ENCODE results near the gene SP140L. TPM values are rescaled to one million over a fixed set of nuclear protein-coding genes. Genes with fewer than 3 reads are reported as not detected.

SP140L gene
- total and polyA plus RNA-seq, 2 donors (not counting 1 experiment from before 2014, with no cell fraction given) = 94.6 to 154 TPM

DNA sequence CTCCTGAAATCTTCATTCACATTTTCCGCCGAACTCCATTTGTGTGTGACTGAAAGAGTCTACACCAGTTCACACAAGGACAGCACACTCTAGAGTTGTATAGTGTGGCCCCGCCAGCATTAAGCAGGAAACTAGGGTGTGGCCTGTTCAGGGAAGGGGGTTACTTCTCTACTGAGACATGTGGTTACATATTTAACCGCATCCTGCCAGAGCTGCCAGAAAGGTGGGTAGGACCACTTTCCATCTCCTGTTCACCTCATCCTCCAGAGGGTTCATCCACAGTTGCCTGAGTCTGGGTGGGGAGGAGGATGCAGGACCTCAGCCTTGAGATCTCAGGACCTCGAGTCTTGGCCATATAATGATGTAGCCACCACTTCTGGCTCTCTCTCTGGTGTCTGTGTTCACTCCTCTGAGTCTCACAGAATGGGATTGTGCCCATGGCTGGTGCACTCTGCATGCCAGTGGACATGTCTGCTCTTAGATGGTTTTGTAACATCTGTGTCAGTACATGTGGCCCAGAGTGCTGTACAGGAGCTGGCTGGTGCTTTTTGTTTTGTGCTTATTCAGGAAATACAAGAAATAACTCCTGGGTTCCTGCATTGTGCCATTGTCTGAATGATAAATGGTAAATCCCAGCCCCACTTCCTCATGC is 7.7 kb upstream of the SP140L start:
- H3K4me3 ChIP-seq (ENCODE audit: control extremely low read depth in 1 of 5, extremely low read depth in 1 of 5, insufficient read depth in 1 of 5, low read depth in 2 of 5, low read length in 4 of 5) = peak overlapping the region in 4 of 5 experiments; percentile 6 to 47 (median 21)
- ATAC-seq (ENCODE audit: low read depth) (peak; percentile 84), DNase-seq (peak; percentile 78)
- peaks cover 41 to 63% of the 10 kb centered on the region in 2 donors for H3K4me1 ChIP-seq (ENCODE audit: control insufficient read depth in 2 of 2, insufficient read depth in 2 of 2, low read length in 2 of 2)
- ChIA-PET CTCF (interaction anchor here (0.6 to 3.7 kb wide), 4 partner anchors 8 to 478 kb away, joined by 3 to 17 read pairs (median 4); partner anchors contain the start of gene SP140L), POLR2A (interaction anchor here (0.6 to 2.2 kb wide), 4 partner anchors 8 to 99 kb away, joined by 3 to 9 read pairs (median 4); partner anchors contain the start of genes SP110 and SP140L)
- H4K20me1 ChIP-seq (ENCODE audit: control insufficient read depth, insufficient read depth, low read length, poor library complexity, severe bottlenecking) = no peaks in the 10 kb centered on the region
- peak overlapping the region; percentile 76 for H3K4me2 ChIP-seq (replicated peaks; ENCODE audit: low read depth, low read length, poor library complexity, severe bottlenecking)
- H3K27ac ChIP-seq (ENCODE audit: low read length in 2 of 2) = peak overlapping the region; percentile 79 to 86
- Mint-ChIP-seq H3K27ac (peak overlapping the region; percentile 92), H3K27me3 (no peaks in the 10 kb centered on the region), H3K9me3 (ENCODE audit: insufficient read depth) (no peaks in the 10 kb centered on the region), H3K4me1 (peaks cover 76% of the 10 kb centered on the region), H3K4me3 (peak overlapping the region; percentile 69)
- TF ChIP-seq, protein P1, sequence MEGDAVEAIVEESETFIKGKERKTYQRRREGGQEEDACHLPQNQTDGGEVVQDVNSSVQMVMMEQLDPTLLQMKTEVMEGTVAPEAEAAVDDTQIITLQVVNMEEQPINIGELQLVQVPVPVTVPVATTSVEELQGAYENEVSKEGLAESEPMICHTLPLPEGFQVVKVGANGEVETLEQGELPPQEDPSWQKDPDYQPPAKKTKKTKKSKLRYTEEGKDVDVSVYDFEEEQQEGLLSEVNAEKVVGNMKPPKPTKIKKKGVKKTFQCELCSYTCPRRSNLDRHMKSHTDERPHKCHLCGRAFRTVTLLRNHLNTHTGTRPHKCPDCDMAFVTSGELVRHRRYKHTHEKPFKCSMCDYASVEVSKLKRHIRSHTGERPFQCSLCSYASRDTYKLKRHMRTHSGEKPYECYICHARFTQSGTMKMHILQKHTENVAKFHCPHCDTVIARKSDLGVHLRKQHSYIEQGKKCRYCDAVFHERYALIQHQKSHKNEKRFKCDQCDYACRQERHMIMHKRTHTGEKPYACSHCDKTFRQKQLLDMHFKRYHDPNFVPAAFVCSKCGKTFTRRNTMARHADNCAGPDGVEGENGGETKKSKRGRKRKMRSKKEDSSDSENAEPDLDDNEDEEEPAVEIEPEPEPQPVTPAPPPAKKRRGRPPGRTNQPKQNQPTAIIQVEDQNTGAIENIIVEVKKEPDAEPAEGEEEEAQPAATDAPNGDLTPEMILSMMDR (IDR thresholded peaks at IDR 0.05) = no peak
- no peak for TF ChIP-seq EZH2 (IDR thresholded peaks at IDR 0.05; ENCODE audit: borderline replicate concordance, insufficient read depth, low read depth, low read length, poor library complexity, severe bottlenecking)
- peaks cover 0 to 25% of the 10 kb centered on the region in 2 experiments for H3K36me3 ChIP-seq (replicated peaks in 1 of 2; ENCODE audit: control extremely low read depth in 1 of 2, control insufficient read depth in 1 of 2, extremely low read depth in 1 of 2, insufficient read depth in 2 of 2, low read length in 1 of 2)
- 7% methylated on average over 1 of the region's 5 CpGs for WGBS (ENCODE audit: insufficient coverage)
- peak overlapping the region; percentile 50 for H3K9ac ChIP-seq (ENCODE audit: low read length)
- no peak overlapping the region for H2AFZ ChIP-seq (ENCODE audit: insufficient read depth, low read depth, low read length, poor library complexity, severe bottlenecking)
- H3K79me2 ChIP-seq (ENCODE audit: control insufficient read depth, insufficient read depth, low read length) = peaks cover 16% of the 10 kb centered on the region
- H3K9me3 ChIP-seq (ENCODE audit: control extremely low read depth in 1 of 3, control insufficient read depth in 2 of 3, insufficient read depth in 1 of 3, low read length in 2 of 3) = peaks cover 0 to 14% (median 0%) of the 10 kb centered on the region in 3 donors
- no peaks in the 10 kb centered on the region for H3K27me3 ChIP-seq (replicated peaks in 1 of 4; ENCODE audit: control extremely low read depth in 1 of 4, control insufficient read depth in 3 of 4, insufficient read depth in 4 of 4, low read length in 3 of 4)
- intact Hi-C loops (cut with micrococcal nuclease) = loop anchor here (2.0 to 5.0 kb wide), 3 partner anchors 52 to 293 kb away; no protein-coding TSS in a partner anchor

DNA sequence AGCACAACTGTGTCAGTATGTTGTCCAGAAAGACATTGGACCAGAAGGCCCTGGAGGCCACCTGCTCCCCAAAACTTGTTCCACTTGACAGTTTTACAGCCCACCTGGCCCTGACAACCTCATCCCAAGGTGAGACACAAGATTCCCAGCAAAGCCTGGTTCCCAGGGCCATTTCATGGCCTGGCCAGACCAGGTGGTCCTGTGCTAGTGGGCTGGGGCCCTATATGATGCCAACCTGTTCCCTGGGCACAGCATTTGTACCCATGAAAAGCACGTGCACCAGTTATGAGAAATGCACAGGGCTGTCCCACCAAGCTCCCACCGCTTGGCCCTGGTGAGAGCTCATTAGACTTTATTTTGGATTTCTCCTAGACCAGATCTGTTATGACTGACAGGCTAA is 6.0 kb upstream of the SP140L start:
- Histone ChIP-seq H3K4me1 (ENCODE audit: control insufficient read depth in 2 of 2, insufficient read depth in 2 of 2, low read length in 2 of 2) (peaks cover 52 to 79% of the 10 kb centered on the region in 2 donors), H3K9me3 (ENCODE audit: control extremely low read depth in 1 of 3, control insufficient read depth in 2 of 3, insufficient read depth in 1 of 3, low read length in 2 of 3) (peaks cover 0 to 14% (median 0%) of the 10 kb centered on the region in 3 donors), H3K36me3 (replicated peaks in 1 of 2; ENCODE audit: control extremely low read depth in 1 of 2, control insufficient read depth in 1 of 2, extremely low read depth in 1 of 2, insufficient read depth in 2 of 2, low read length in 1 of 2) (peaks cover 0 to 10% of the 10 kb centered on the region in 2 experiments), H3K27me3 (replicated peaks in 1 of 4; ENCODE audit: control extremely low read depth in 1 of 4, control insufficient read depth in 3 of 4, insufficient read depth in 4 of 4, low read length in 3 of 4) (no peaks in the 10 kb centered on the region), H2AFZ (ENCODE audit: insufficient read depth, low read depth, low read length, poor library complexity, severe bottlenecking) (no peak overlapping the region), H3K4me3 (ENCODE audit: control extremely low read depth in 1 of 5, extremely low read depth in 1 of 5, insufficient read depth in 1 of 5, low read depth in 2 of 5, low read length in 4 of 5) (no peak overlapping the region), H3K79me2 (ENCODE audit: control insufficient read depth, insufficient read depth, low read length) (peaks cover 32% of the 10 kb centered on the region), H3K27ac (ENCODE audit: low read length in 2 of 2) (peak overlapping the region; percentile 0 to 64), H4K20me1 (ENCODE audit: control insufficient read depth, insufficient read depth, low read length, poor library complexity, severe bottlenecking) (no peaks in the 10 kb centered on the region), H3K4me2 (replicated peaks; ENCODE audit: low read depth, low read length, poor library complexity, severe bottlenecking) (no peak overlapping the region), H3K9ac (ENCODE audit: low read length) (no peak overlapping the region)
- peaks cover 77% of the 10 kb centered on the region for H3K4me1 Mint-ChIP-seq
- no peak for TF ChIP-seq EZH2 (IDR thresholded peaks at IDR 0.05; ENCODE audit: borderline replicate concordance, insufficient read depth, low read depth, low read length, poor library complexity, severe bottlenecking)
- TF ChIP-seq, protein P1 (IDR thresholded peaks at IDR 0.05) = no peak
- intact Hi-C loops (cut with micrococcal nuclease) = no loop called here
- ATAC-seq (ENCODE audit: low read depth) (no peak), DNase-seq (no peak)
- ChIA-PET CTCF (no interaction called here), POLR2A (no interaction called here)
- H3K9me3 Mint-ChIP-seq (ENCODE audit: insufficient read depth) = no peaks in the 10 kb centered on the region
- H3K4me3 Mint-ChIP-seq = no peak overlapping the region
- H3K27ac Mint-ChIP-seq = peak overlapping the region; percentile 82
- 100% methylated on average over 2 of the region's 2 CpGs for WGBS (ENCODE audit: insufficient coverage)
- H3K27me3 Mint-ChIP-seq = no peaks in the 10 kb centered on the region

All from B cell (primary cell).